HG03159 (cell line): ENCODE results near the gene PLXND1.

ENCODE experiments used
- ATAC-seq: cut with Tn5 transposase; IDR thresholded peaks from one replicate; pipeline ENCODE4 v1.9.1; 2021; ENCODE audit warnings: mild to moderate bottlenecking, moderate library complexity; ENCODE audit not compliant: unreplicated experiment

The PLXND1 gene

GRCh38 chr3:129627350-129628168, 21.1 kb upstream of the PLXND1 start:
- peak; percentile 51 for ATAC-seq

GRCh38 chr3:129626744-129627349, 20.4 kb upstream of the PLXND1 start:
- ATAC-seq: peak; percentile 90

GRCh38 chr3:129625072-129625874, 18.8 kb upstream of the PLXND1 start:
- ATAC-seq: no peak

- no peak for ATAC-seq
Measured at GRCh38 chr3:129624347-129625071, 18.0 kb upstream of the PLXND1 start.

GRCh38 chr3:129623447-129624118, 17.1 kb upstream of the PLXND1 start:
- no peak for ATAC-seq

- no peak for ATAC-seq
Measured at GRCh38 chr3:129622933-129623332, 16.5 kb upstream of the PLXND1 start.

GRCh38 chr3:129622226-129622874, 15.9 kb upstream of the PLXND1 start:
- ATAC-seq: no peak

GRCh38 chr3:129621626-129622225, 15.2 kb upstream of the PLXND1 start:
- ATAC-seq: no peak

- no peak for ATAC-seq
Measured at GRCh38 chr3:129620828-129621559, 14.5 kb upstream of the PLXND1 start.

GRCh38 chr3:129619726-129620162, 13.3 kb upstream of the PLXND1 start:
- ATAC-seq: no peak

- no peak for ATAC-seq
Measured at GRCh38 chr3:129618901-129619671, 12.6 kb upstream of the PLXND1 start.

- ATAC-seq: no peak
Measured at GRCh38 chr3:129618186-129618820, 11.8 kb upstream of the PLXND1 start.

GRCh38 chr3:129617381-129618185, 11.1 kb upstream of the PLXND1 start:
- ATAC-seq: no peak

- ATAC-seq: no peak
Measured at GRCh38 chr3:129616713-129617112, 10.2 kb upstream of the PLXND1 start.

GRCh38 chr3:129616291-129616690, 9.8 kb upstream of the PLXND1 start:
- no peak for ATAC-seq

GRCh38 chr3:129615751-129616281, 9.3 kb upstream of the PLXND1 start:
- ATAC-seq: no peak
